IMR-90 (cell line): ENCODE measurements around the gene HSFX3. TPM values are rescaled to one million over a fixed set of nuclear protein-coding genes. Genes with fewer than 3 reads are reported as not detected.
"Not testable (repeated sequence)": the region's sequence is repeated elsewhere in the genome, so short reads cannot be mapped to it uniquely, and the experiment has no call there.

ENCODE experiments used
- ATAC-seq: fragments of 200-7000 bp; cut with Tn5 transposase; 2 replicates; pipeline ENCODE4 v1.9.1; 2020; ENCODE audit warnings: low read depth, mild to moderate bottlenecking, moderate library complexity
- BruUV-seq: library from RNA; stranded (reverse); fragments of 400-500 nt; replicated peaks from 2 replicates; lab custom pipeline; 2021; lab: Mats Ljungman, UMichigan
- CTCF ChIA-PET: fragments of 300-600 bp; formaldehyde crosslinking; extraction: SDS; loops from one replicate; lab custom pipeline; 2021; ENCODE audit warnings: antibody characterized with exemption; lab: Yijun Ruan, JAX
- POLR2A ChIA-PET: fragments of 300-600 bp; sonication (Branson Sonifier 250); formaldehyde crosslinking; loops from one replicate; lab custom pipeline; 2022; ENCODE audit warnings: antibody characterized with exemption; ENCODE audit not compliant: unreplicated experiment; lab: Charles Lee
- DNase-seq: peaks from one replicate; pipeline ENCODE4 v3.0.0; 2013
- H2AFZ ChIP-seq: replicated peaks from 2 replicates; pipeline ENCODE3; 2013; ENCODE audit warnings: low read length, mild to moderate bottlenecking; ENCODE audit not compliant: poor library complexity
- H2AK5ac ChIP-seq: 2 replicates; pipeline ENCODE4 v1.6.1; 2013; ENCODE audit warnings: low read depth, low read length, inconsistent platforms
- H2AK9ac ChIP-seq: replicated peaks from 2 replicates; pipeline ENCODE3; 2013; ENCODE audit warnings: mild to moderate bottlenecking, low read depth, low read length, moderate library complexity; ENCODE audit not compliant: poor library complexity
- H2BK120ac ChIP-seq: 2 replicates; pipeline ENCODE4 v1.6.1; 2013; ENCODE audit warnings: low read depth, low read length, inconsistent platforms
- H2BK15ac ChIP-seq: 3 replicates; pipeline ENCODE4 v1.6.1; 2013; ENCODE audit warnings: low read depth, low read length, inconsistent platforms
- H2BK20ac ChIP-seq: 2 replicates; pipeline ENCODE4 v1.6.1; 2013; ENCODE audit warnings: low read depth, mild to moderate bottlenecking, inconsistent platforms, low read length, moderate library complexity
- H2BK5ac ChIP-seq: 2 replicates; pipeline ENCODE4 v1.6.1; 2013; ENCODE audit warnings: mild to moderate bottlenecking, low read depth, low read length, inconsistent platforms; ENCODE audit not compliant: poor library complexity, severe bottlenecking
- H3K14ac ChIP-seq: replicated peaks from 2 replicates; pipeline ENCODE4 v1.6.1; 2013; ENCODE audit warnings: low read depth, low read length, inconsistent platforms
- H3K18ac ChIP-seq: 2 replicates; pipeline ENCODE4 v1.6.1; 2013; ENCODE audit warnings: low read depth, low read length, control low read depth
- H3K23ac ChIP-seq: 2 replicates; pipeline ENCODE4 v1.6.1; 2013; ENCODE audit warnings: low read depth, low read length, inconsistent platforms
- H3K27ac ChIP-seq: 2 replicates; pipeline ENCODE4 v1.5.1; 2013; ENCODE audit warnings: mild to moderate bottlenecking, control low read depth, low read length; ENCODE audit not compliant: insufficient read depth
- H3K27me3 ChIP-seq: 2 replicates; pipeline ENCODE4 v1.6.1; 2013; ENCODE audit warnings: low read length; ENCODE audit not compliant: control insufficient read depth, insufficient read depth
- H3K36me3 ChIP-seq: 2 replicates; pipeline ENCODE4 v1.6.1; 2013; ENCODE audit warnings: low read length, mixed read lengths; ENCODE audit not compliant: control insufficient read depth, insufficient read depth
- H3K4ac ChIP-seq: 2 replicates; pipeline ENCODE4 v1.6.1; 2013; ENCODE audit warnings: low read depth, low read length, inconsistent platforms
- H3K4me1 ChIP-seq: 2 replicates; pipeline ENCODE4 v1.6.1; 2013; ENCODE audit warnings: low read length, mixed read lengths; ENCODE audit not compliant: control insufficient read depth, insufficient read depth
- H3K4me2 ChIP-seq: 2 replicates; pipeline ENCODE4 v1.6.1; 2013; ENCODE audit warnings: low read depth, mild to moderate bottlenecking, control low read depth, low read length, moderate library complexity
- H3K4me3 ChIP-seq: 2 replicates; pipeline ENCODE4 v1.5.1; 2013; ENCODE audit warnings: low read depth, mild to moderate bottlenecking, control low read depth, low read length, moderate library complexity; ENCODE audit not compliant: insufficient read depth
- H3K56ac ChIP-seq: 2 replicates; pipeline ENCODE4 v1.6.1; 2013; ENCODE audit warnings: low read length, inconsistent platforms; ENCODE audit not compliant: insufficient read depth; ENCODE audit errors: extremely low read depth
- H3K79me1 ChIP-seq, 2 experiments: 2 replicates each; pipeline ENCODE4 v1.6.1; 2013; ENCODE audit warnings: low read length in 2 of 2, inconsistent platforms in 1 of 2, low read depth in 1 of 2
- H3K9ac ChIP-seq: 2 replicates; pipeline ENCODE4 v1.6.1; 2013; ENCODE audit warnings: low read depth, low read length, control low read depth
- H3K9me1 ChIP-seq: 2 replicates; pipeline ENCODE4 v1.6.1; 2013; ENCODE audit warnings: low read length, inconsistent platforms; ENCODE audit not compliant: insufficient read depth
- H3K9me3 ChIP-seq: 2 replicates; pipeline ENCODE4 v1.6.1; 2013; ENCODE audit warnings: low read length; ENCODE audit not compliant: control insufficient read depth, insufficient read depth
- H4K20me1 ChIP-seq: 2 replicates; pipeline ENCODE4 v1.6.1; 2013; ENCODE audit warnings: low read length, inconsistent platforms; ENCODE audit not compliant: insufficient read depth
- H4K5ac ChIP-seq: 2 replicates; pipeline ENCODE4 v1.6.1; 2013; ENCODE audit warnings: mild to moderate bottlenecking, low read depth, low read length, control low read depth
- H4K8ac ChIP-seq, 2 experiments: 2 replicates each; pipeline ENCODE4 v1.6.1; 2013; ENCODE audit warnings: low read depth in 2 of 2, low read length in 2 of 2, control low read depth in 1 of 2, inconsistent platforms in 1 of 2
- H4K91ac ChIP-seq: 2 replicates; pipeline ENCODE4 v1.6.1; 2013; ENCODE audit warnings: low read depth, low read length, inconsistent platforms; ENCODE audit not compliant: insufficient read depth
- WGBS, 2 experiments: methylation state at CpG; one replicate each; pipeline versions ENCODE4 v1.1.5 to v1.1.7; 2013; ENCODE audit warnings: missing lambda C conversion rate in 2 of 2; ENCODE audit not compliant: insufficient read length in 1 of 2; ENCODE audit errors: extremely low coverage in 2 of 2; 5-methylcytosine and 5-hydroxymethylcytosine counted together
- dilution Hi-C: fragments of 300-500 bp; cut with HindIII; formaldehyde crosslinking; loops from one replicate; pipeline ENCODE4 v1.14.3; 2018; ENCODE audit warnings: low sequenced_read_pairs; ENCODE audit not compliant: unreplicated experiment
- in situ Hi-C: fragments of 300-500 bp; cut with MboI; formaldehyde crosslinking; loops from 3 replicates; pipeline ENCODE4 v1.14.3; 2019; ENCODE audit warnings: low sequenced_read_pairs, inconsistent platforms, mixed read lengths
- intact Hi-C: fragments of 100-400 bp; cut with micrococcal nuclease; formaldehyde crosslinking; loops from 2 replicates; pipeline ENCODE4 v1.10.0; 2022
- polyA plus RNA-seq, 3 experiments: library from polyadenylated mRNA; depleted of rRNA; stranded (reverse); fragments of >200 nt; gene quantifications; 2 replicates each; pipeline ENCODE4 v1.2.3, GENCODE V29; 2012; ENCODE audit warnings: low replicate concordance in 1 of 3
- total RNA-seq: library from RNA; depleted of rRNA; stranded (reverse); fragments of >200 nt; gene quantifications from 2 replicates; pipeline ENCODE4 v1.2.3, GENCODE V29; 2012

HSFX3 gene
- total and polyA plus RNA-seq, 2 of the 4 experiments (the other 2 are of a cell fraction), result not detected

- H3K79me1 ChIP-seq, H3K14ac ChIP-seq, H3K9me1 ChIP-seq, H2BK20ac ChIP-seq, ATAC-seq, H3K23ac ChIP-seq, H2BK120ac ChIP-seq, H2AK9ac ChIP-seq, H3K9me3 ChIP-seq, CTCF ChIA-PET, H3K4ac ChIP-seq, BruUV-seq, H3K4me1 ChIP-seq, DNase-seq, H3K27ac ChIP-seq, H4K20me1 ChIP-seq, H3K36me3 ChIP-seq, H3K4me2 ChIP-seq, H4K5ac ChIP-seq, H3K27me3 ChIP-seq, H3K56ac ChIP-seq, H2BK15ac ChIP-seq, in situ Hi-C loops, H3K18ac ChIP-seq, dilution Hi-C loops, H4K8ac ChIP-seq, intact Hi-C loops, H2AFZ ChIP-seq, POLR2A ChIA-PET, H3K9ac ChIP-seq, H3K4me3 ChIP-seq, H2BK5ac ChIP-seq, H4K91ac ChIP-seq, H2AK5ac ChIP-seq: not testable (repeated sequence)
- WGBS, 2 experiments, result no CpG with 5 or more reads among the region's 7 CpGs
Observed at GRCh38 chrX:149590993-149591392, 41.3 kb upstream of the HSFX3 start.

GRCh38 chrX:149587359-149587758 is 37.6 kb upstream of the HSFX3 start, which contains the start of gene MAGEA9B:
Gene MAGEA9B, minus strand, starts transcription at chrX:149587459. Its CDS starts 4,280 bp downstream, at chrX:149583179.
- H2BK5ac ChIP-seq, H3K56ac ChIP-seq, H3K14ac ChIP-seq, intact Hi-C loops, H3K4me1 ChIP-seq, H3K27me3 ChIP-seq, H4K5ac ChIP-seq, H3K36me3 ChIP-seq, H3K23ac ChIP-seq, H3K9ac ChIP-seq, H3K79me1 ChIP-seq, BruUV-seq, in situ Hi-C loops, H3K27ac ChIP-seq, POLR2A ChIA-PET, H2AFZ ChIP-seq, H2AK9ac ChIP-seq, H4K91ac ChIP-seq, H3K18ac ChIP-seq, H2AK5ac ChIP-seq, H3K4ac ChIP-seq, CTCF ChIA-PET, ATAC-seq, H2BK20ac ChIP-seq, H4K8ac ChIP-seq, H3K4me2 ChIP-seq, H2BK15ac ChIP-seq, H3K4me3 ChIP-seq, dilution Hi-C loops, H2BK120ac ChIP-seq, DNase-seq, H3K9me1 ChIP-seq, H4K20me1 ChIP-seq, H3K9me3 ChIP-seq: not testable (repeated sequence)
- WGBS, 2 experiments, result no CpG with 5 or more reads among the region's 12 CpGs
